D721Med (cell line): Measurements from ENCODE around the gene SERINC1.
"Not testable (repeated sequence)": the region's sequence is repeated elsewhere in the genome, so short reads cannot be mapped to it uniquely, and the experiment has no call there.

Experiments
- DNase-seq: peaks from one replicate; pipeline ENCODE4 v3.0.0; 2011; ENCODE audit warnings: low spot score; ENCODE audit not compliant: insufficient read length
- FAIRE-seq: peaks from 2 replicates; lab custom pipeline; 2011; peaks lifted over from hg19 to GRCh38; lab: Jason Lieb, UNC
- CTCF ChIP-seq: IDR thresholded peaks from 2 replicates; pipeline ENCODE4 v1.5.1; 2012; ENCODE audit warnings: mild to moderate bottlenecking, control low read depth; ENCODE audit not compliant: insufficient read depth; ENCODE audit errors: missing control alignments

SERINC1 gene

GRCh38 chr6:122471107-122472021, at the start of gene SERINC1:
SERINC1 (minus strand) TSS chr6:122471807; CDS start chr6:122471737, 70 bp downstream.
- DNase-seq (peak; percentile 30), FAIRE-seq (peak; percentile 96)
- TF ChIP-seq CTCF: no peak

- TF ChIP-seq CTCF: no peak
- FAIRE-seq (no peak), DNase-seq (no peak)
Measured at GRCh38 chr6:122511193-122511924, 39.8 kb upstream of the SERINC1 start.

- not testable (repeated sequence) for FAIRE-seq, DNase-seq
Measured at GRCh38 chr6:122505170-122505569, 33.6 kb upstream of the SERINC1 start.

- DNase-seq (no peak), FAIRE-seq (no peak)
- no peak for TF ChIP-seq CTCF
Measured at GRCh38 chr6:122501475-122501874, 29.9 kb upstream of the SERINC1 start.

- TF ChIP-seq CTCF: no peak
- FAIRE-seq (no peak), DNase-seq (no peak)
Measured at GRCh38 chr6:122495612-122496011, 24.0 kb upstream of the SERINC1 start.

GRCh38 chr6:122494665-122495272, 23.2 kb upstream of the SERINC1 start:
- DNase-seq: no peak
- TF ChIP-seq CTCF: no peak
- no peak for FAIRE-seq

- peak; percentile 28 for DNase-seq
- FAIRE-seq: peak; percentile 94
- TF ChIP-seq CTCF: peak; percentile 98
Measured at GRCh38 chr6:122491919-122492555, 20.4 kb upstream of the SERINC1 start.
